Ascending aorta (tissue), 2 donors: ENCODE data around the gene PPIL1. TPM values are rescaled to one million over a fixed set of nuclear protein-coding genes. Genes with fewer than 3 reads are reported as not detected.

ENCODE experiments used
- DNase-seq, 2 donors: peaks; one replicate each; pipeline ENCODE4 v3.0.0-alpha.2; 2019; ENCODE audit warnings: low spot score in 2 of 2
- H3K27ac ChIP-seq, 2 donors: fragments of 200-600 bp; sonication (generic); one replicate each; pipeline ENCODE4 v1.5.1; 2016 to 2017; ENCODE audit warnings: mild to moderate bottlenecking in 1 of 2
- H3K27me3 ChIP-seq: fragments of 200-600 bp; sonication (generic); one replicate; pipeline ENCODE4 v1.5.1; 2017
- H3K36me3 ChIP-seq, 2 donors: fragments of 200-600 bp; sonication (generic); one replicate each; pipeline ENCODE4 v1.5.1; 2016
- H3K4me1 ChIP-seq, 2 donors: fragments of 200-600 bp; sonication (generic); one replicate each; pipeline ENCODE4 v1.5.1; 2016 to 2017; ENCODE audit warnings: mild to moderate bottlenecking in 1 of 2
- H3K4me3 ChIP-seq, 2 donors: fragments of 200-600 bp; sonication (generic); one replicate each; pipeline ENCODE4 v1.5.1; 2016 to 2017; ENCODE audit warnings: mild to moderate bottlenecking in 1 of 2
- H3K9me3 ChIP-seq, 2 donors: fragments of 200-600 bp; sonication (generic); one replicate each; pipeline ENCODE4 v1.5.1; 2016
- CTCF ChIP-seq, 3 experiments: fragments of 200-600 bp in 2 of 3; fragments of 450-650 bp in 1 of 3; sonication (generic) in 2 of 3; IDR thresholded peaks; one replicate each; pipeline ENCODE4 v1.5.1; 2016 to 2019; ENCODE audit warnings: antibody characterized with exemption in 3 of 3, mild to moderate bottlenecking in 1 of 3, moderate library complexity in 1 of 3
- intact Hi-C: fragments of 100-400 bp; cut with DNase I; formaldehyde crosslinking; loops from one replicate; pipeline ENCODE4 v1.15.1; 2023
- total RNA-seq: library from RNA; depleted of rRNA; stranded (reverse); fragments of >200 nt; gene quantifications from one replicate; pipeline ENCODE4 v1.1.0, GENCODE V29; 2016

Gene PPIL1
- total RNA-seq, 1 donor from 2014 or later, result 24.2 TPM

- intact Hi-C loops, result no loop called here
- Histone ChIP-seq H3K27me3 (no peaks in the 10 kb centered on the region), H3K36me3 (no peaks in the 10 kb centered on the region), H3K4me3 (no peak overlapping the region), H3K4me1 (no peaks in the 10 kb centered on the region), H3K9me3 (no peaks in the 10 kb centered on the region), H3K27ac (no peak overlapping the region)
- no peak for TF ChIP-seq CTCF (IDR thresholded peaks at IDR 0.05)
- no peak for DNase-seq
Observed at GRCh38 chr6:36808634-36809033, 66.0 kb downstream of the PPIL1 start.

DNA sequence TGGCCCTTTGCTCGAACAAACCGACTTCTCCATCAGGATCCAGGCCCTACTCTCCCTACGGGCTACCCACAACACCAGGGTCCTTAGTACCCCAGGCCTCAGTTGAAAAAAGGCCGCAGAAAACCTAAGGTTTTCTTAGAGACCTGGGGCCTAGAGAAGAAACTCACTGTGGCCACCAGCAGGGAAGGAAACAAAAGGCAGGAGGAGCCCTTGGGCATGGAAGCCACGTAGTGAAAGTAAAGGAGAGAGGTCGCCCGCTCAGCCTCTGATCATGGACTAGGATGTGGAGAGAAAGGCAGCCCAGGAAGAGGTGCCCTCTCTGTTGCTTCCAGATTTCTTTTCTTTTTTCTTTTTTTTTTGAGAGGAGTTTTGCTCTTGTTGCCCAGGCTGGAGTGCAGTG, 66.9 kb downstream of the PPIL1 start:
- Histone ChIP-seq H3K4me1 (no peaks in the 10 kb centered on the region), H3K9me3 (no peaks in the 10 kb centered on the region), H3K36me3 (no peaks in the 10 kb centered on the region), H3K4me3 (no peak overlapping the region), H3K27me3 (no peaks in the 10 kb centered on the region), H3K27ac (no peak overlapping the region)
- no peak for DNase-seq
- no peak for TF ChIP-seq CTCF (IDR thresholded peaks at IDR 0.05)
- intact Hi-C loops, result no loop called here

DNA sequence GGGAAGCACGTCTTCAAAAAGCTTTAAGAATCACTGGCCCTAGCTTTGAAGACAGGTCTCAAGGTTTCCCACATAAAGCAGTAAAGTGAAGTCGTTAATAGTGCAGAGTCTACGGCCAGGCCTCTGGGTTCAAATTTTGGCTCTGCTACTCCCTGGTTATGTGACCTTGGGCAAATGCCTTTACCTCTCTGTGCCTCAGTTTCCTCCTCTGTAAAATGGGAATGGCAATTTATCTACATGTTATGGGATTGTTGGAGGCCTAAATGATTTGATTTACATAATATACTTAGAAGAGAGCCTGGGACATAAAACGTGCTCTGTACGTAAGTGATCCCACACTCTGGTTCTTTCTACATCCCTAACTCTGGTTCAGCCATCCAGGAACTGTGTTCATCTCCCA, 67.5 kb downstream of the PPIL1 start:
- H3K4me1 ChIP-seq, result no peaks in the 10 kb centered on the region
- H3K9me3 ChIP-seq, result no peaks in the 10 kb centered on the region
- no peaks in the 10 kb centered on the region for H3K36me3 ChIP-seq
- DNase-seq, result no peak
- H3K27ac ChIP-seq, result no peak overlapping the region
- H3K4me3 ChIP-seq, result no peak overlapping the region
- TF ChIP-seq CTCF (IDR thresholded peaks at IDR 0.05), result no peak
- intact Hi-C loops, result no loop called here
- no peaks in the 10 kb centered on the region for H3K27me3 ChIP-seq

DNA sequence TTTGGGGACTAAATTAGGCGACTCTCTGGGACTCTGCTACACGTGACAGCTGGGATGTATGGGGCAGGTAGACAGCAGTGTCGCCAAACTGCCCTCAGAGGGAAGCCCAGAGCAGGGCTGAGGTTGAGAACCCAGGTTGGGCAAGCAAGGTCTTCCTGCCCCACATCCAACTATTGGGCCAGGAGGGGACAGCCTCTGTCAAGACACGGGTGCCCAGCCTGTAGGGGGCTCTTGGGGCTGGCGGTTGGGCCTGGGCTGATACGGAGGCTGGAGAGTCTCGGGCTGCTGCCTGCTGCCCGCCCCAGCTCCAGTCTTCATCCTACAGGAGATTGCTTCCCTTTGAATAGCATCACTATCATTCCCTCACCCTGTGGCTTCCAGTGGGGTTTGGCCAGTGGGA, 68.7 kb downstream of the PPIL1 start:
- no peak for TF ChIP-seq CTCF (IDR thresholded peaks at IDR 0.05)
- Histone ChIP-seq H3K9me3 (no peaks in the 10 kb centered on the region), H3K27me3 (no peaks in the 10 kb centered on the region), H3K36me3 (no peaks in the 10 kb centered on the region), H3K4me3 (no peak overlapping the region), H3K27ac (no peak overlapping the region), H3K4me1 (no peaks in the 10 kb centered on the region)
- no peak for DNase-seq
- intact Hi-C loops, result no loop called here

- Histone ChIP-seq H3K36me3 (no peaks in the 10 kb centered on the region), H3K27ac (no peak overlapping the region), H3K9me3 (no peaks in the 10 kb centered on the region), H3K4me1 (no peaks in the 10 kb centered on the region), H3K4me3 (no peak overlapping the region), H3K27me3 (no peaks in the 10 kb centered on the region)
- DNase-seq, result no peak
- intact Hi-C loops, result no loop called here
- no peak for TF ChIP-seq CTCF (IDR thresholded peaks at IDR 0.05)
Observed at GRCh38 chr6:36805096-36805797, 69.4 kb downstream of the PPIL1 start.

Other genes starting within 250 kb of the PPIL1 start
- gene CDKN1A, start 196.1 kb downstream of the PPIL1 start, total RNA-seq, result 353 TPM
- gene RAB44, start 177.0 kb downstream of the PPIL1 start, total RNA-seq, result 0.21 TPM
- 1.3 TPM for gene CPNE5, start 35.4 kb downstream of the PPIL1 start, total RNA-seq
- 21.6 TPM for gene C6orf89, start 11.1 kb upstream of the PPIL1 start, total RNA-seq
- 33.5 TPM for gene PI16, start 79.9 kb upstream of the PPIL1 start, total RNA-seq
- gene MTCH1, start 111.4 kb upstream of the PPIL1 start, total RNA-seq, result 175 TPM
- gene FGD2, start 130.9 kb upstream of the PPIL1 start, total RNA-seq, result 49.4 TPM